GM21515 (cell line): ENCODE measurements around the gene MICU2.
A peak's percentile ranks its signal among the peaks of the same experiment; 100 is the strongest.

Experiments
- ATAC-seq: cut with Tn5 transposase; IDR thresholded peaks from one replicate; pipeline ENCODE4 v1.9.1; 2021; ENCODE audit not compliant: unreplicated experiment

Gene MICU2

DNA sequence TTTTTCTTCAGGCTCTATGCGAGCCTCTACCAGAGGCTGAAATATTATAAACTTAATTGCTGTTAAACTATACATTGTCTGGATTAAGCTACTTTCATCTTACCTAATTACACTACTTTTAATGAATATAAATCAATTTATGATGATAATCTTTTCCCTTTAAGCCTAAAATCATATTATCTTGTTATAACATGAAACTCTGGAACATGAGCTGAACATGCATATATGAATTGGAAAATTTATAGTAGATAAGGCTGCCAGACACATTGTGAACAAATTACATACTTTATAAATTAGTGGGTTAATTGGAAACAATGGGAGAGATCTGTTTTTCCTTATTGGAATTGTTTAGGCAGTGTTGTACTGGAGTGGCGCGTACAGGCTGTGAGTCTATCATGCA lies 99.6 kb downstream of the MICU2 start:
- ATAC-seq: no peak

DNA sequence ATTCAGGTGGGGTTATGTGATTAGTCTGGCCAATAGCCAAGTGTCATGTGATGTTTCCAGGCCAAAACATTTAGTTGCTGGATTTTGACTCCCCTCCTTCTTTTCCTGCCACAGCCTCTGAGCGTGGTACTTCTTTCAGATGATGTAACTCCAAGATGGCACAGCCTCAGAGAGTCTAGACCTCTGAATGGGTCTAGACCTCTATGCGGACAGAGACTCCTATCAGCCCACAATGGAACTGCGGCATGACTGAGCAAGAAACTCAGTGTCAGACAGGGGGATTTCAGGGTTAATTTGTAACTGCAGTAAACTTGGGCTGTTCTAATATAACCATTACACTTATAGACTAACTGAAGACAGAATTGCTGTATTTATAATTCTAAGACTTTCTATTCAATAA lies 102.3 kb downstream of the MICU2 start:
- ATAC-seq: no peak

DNA sequence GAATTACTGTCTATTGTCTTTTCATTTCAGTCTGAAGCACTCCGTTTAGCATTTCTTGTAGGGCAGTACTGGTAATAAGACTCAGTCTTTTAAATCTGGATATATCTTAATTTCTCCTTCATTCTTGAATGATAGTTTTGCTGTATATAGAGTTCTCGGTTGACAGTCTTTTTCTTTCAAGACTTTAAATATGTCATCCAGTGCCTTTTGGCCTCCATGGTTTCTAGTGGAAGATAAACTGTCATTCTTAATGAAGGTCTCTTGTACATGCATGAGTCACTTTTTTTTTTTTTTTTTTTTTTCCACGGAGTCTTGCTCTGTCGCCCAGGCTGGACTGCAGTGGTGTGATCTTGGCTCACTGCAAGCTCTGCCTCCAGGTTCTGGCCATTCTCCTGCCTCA lies 117.6 kb downstream of the MICU2 start:
- no peak for ATAC-seq

DNA sequence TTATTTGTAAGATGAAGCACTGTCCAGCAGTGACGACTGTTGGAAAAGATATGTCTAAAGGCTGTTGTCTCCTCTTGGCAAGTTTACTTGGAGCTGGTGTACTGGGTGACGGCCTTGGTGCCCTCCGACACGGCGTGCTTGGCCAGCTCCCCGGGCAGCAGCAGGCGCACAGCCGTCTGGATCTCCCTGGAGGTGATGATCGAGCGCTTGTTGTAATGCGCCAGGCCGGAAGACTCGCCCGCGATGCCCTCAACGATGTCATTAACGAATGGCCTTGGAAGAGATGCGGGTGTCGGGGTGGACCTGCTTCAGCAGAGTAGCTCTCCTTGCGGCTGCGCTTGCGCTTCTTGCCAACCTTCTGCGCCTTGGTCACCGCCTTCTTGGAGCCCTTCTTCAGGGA lies 120.2 kb downstream of the MICU2 start:
- ATAC-seq: no peak

DNA sequence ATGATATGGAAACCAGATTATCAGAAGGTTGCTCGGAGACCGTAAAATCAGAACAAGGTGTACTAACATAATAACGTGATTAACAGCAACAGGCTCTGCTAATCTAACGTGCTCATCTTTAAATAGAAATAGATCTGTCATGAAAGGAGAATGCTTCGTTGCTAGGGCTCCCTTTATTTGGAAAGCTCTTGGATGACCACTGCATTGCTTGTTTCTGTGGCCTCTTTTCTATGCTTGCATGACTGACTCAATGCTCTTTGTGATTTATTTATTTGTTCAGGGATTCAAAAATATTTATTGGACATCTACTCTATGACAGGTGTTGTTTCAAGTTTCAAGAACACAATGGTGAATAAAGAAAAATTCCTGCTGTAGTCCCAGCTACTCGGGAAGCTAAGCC lies 122.6 kb downstream of the MICU2 start:
- no peak for ATAC-seq

DNA sequence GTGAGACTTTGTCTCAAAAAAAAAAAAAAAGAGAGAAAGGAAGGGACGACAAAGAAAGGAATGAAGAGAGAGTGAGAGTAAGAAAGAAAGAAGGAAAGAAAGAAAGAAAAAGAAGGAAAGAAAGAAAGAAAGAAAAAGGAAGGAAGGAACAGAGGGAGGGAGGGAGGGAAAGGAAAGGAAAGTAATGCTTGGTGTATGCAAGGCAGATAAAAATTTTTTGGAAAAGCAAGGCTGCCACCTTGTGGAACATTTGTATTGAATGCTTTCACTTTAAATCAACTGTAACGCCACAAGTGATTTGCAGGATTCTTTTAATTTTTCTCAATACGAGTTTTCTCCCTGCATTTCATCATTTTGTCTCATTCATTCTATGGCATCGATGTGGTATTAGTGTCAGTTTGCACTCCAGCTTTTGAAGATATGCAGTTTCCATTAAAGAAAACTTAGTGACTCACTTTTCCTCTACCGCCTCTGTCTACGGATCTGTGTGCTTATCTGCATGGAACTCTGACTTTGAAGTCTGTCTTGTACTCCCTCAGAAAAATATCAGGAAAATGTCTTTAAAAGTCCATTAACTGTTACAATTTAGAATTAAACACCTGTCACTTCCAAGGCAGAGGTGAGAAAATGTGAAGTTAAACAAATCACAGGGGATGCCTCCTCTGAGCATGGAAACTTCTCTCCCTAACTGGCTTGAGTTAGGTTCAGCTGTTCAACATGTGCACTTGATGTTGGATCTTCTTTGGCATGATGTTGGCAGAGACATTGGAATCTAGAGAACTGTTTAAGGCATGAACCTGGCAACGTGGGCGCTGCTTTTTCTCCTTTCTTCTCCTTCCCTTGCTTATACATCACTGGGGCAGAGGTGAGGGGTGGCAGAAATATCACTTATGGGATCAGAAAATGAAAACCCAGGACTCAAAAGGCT lies 124.8 kb downstream of the MICU2 start:
- ATAC-seq: no peak

DNA sequence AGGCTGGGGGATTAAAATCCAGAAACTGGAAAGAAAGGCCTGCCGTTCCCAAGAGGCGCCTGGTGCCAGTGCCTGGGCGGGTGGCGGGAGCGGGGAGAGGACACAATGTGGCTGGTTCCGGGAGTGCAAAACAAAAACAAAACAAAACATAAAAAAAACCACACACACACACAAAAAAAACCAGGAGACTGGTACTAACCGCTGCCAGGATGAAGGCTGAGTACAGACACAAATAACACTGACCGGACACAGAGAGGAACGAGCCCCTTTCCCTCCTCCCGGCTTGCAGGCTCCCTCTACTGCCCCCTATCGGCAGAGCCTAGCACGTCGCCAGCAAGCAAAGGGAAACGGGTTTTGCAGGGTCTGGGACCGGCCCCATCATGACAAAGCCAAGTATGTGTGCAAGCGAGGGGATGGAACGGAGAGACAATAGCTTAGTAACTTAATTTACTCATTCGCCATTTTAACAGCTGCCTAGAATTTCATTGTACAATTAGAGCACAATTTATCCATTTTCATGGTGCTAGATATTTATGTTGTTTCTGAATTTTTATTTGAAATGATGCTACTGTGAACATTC lies 127.0 kb downstream of the MICU2 start:
- ATAC-seq: peak; percentile 86

DNA sequence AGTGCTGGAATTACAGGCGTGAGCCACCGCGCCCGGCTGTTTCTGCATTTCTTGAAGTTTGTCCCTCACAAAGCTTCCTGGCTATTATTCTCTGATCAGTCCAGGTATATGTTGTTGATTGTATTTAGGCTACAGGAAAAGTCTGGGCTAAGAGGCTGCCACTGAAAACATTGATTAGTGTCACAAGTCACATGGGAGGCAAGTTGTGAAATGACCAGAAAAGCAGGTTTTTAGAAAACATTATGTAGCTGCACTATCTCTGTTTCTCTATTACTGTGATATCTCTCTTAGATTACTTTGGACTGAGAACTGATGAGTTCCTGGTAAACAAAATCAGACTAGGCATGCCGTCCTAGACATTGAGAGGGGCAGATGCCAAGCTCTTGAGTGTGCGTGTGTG lies 128.9 kb downstream of the MICU2 start:
- no peak for ATAC-seq

DNA sequence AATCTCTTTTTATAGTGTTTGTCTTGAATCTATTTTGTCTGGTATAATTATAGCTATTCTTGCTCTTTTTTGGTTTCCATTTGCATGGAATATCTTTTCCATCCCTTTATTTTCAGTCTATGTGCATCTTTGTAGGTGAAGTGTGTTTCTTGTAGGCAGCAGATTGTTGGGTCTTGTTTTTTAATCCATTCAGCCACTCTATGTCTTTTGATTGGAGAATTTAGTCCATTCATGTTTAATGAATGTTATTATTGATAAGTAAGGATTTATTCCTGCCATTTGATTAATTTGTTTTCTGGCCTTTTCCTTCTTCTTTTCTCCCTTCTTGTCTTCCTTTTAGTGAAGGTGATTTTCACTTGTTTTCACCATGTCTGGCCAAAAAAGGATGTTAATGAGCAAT lies 133.2 kb downstream of the MICU2 start:
- ATAC-seq: no peak

DNA sequence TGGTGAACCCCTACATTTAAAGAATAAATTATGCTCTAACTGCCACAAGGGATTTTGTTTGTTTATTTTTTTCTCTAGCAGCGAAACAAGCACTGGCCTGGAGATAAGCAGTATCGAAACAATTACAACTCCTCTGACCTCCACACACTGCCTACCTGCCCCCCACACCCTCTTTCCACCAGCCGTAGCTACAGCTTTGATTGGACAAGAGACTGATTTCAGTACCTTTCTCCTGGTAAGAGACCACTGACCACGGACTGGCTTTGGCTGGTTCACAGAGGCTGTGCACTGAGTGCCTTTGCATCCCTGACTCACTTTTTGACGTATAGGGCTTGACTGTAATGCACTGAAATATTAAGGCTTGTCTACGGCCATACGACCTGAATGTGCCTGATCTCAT lies 137.4 kb downstream of the MICU2 start:
- ATAC-seq: no peak

DNA sequence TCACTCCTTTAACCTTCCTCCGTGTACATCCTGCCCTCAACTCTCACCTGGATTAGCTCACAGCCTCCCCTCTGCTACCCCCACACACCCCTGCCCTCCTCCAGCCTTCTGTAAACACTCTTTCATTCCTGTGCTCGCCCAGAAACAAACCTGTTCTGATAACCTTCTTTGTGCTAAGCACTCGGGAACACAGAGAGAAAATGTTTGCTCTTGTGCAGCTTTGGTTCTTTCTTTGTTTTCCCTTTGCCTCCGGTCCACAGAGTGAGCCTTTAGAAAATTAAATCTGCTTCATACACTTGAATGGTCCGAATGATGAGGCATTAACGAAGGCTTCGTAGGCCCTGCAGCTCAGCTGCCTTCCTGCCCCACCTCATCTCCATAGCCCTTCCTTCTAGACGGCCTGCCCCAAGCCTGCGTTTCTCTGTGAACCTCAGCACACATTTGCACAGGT lies 138.2 kb downstream of the MICU2 start:
- no peak for ATAC-seq

DNA sequence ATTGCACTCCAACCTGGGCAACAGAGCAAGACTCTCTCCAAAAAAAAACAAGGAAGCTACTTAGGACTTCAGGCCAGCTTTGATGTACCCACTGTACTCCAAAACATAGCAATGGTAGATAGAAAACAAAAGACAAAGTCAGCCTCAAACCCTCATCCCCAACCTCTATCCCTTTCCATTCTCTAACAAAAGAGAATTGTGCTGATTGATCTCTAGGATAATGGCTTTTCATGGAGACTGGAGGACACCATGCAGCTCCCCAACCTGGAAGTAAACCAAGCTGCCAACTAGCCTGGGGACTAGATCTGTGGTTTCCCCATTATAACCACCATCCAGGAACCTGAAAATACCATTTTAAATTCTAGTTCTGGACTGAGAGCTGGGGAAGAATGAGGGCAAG lies 140.5 kb downstream of the MICU2 start:
- no peak for ATAC-seq

DNA sequence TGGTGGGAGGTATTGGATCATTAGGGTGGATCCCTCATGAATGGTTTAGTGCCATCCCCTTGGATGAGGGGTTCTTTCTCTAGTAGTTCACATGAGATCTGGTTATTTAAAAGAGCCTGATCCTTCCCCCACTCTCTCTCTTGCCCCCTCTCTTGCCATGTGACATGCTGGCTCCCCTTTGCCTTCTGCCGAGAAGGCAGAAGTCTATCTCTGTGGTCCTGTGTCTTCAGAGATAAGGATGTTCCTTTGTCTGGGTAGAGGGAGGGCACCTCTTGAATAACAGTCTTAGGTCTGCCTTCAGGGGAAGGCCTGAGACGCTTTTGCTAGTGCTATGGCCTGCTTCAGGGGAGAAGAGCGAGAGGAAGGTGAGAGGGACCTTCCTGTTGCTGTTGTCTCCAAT lies 142.8 kb downstream of the MICU2 start:
- no peak for ATAC-seq

DNA sequence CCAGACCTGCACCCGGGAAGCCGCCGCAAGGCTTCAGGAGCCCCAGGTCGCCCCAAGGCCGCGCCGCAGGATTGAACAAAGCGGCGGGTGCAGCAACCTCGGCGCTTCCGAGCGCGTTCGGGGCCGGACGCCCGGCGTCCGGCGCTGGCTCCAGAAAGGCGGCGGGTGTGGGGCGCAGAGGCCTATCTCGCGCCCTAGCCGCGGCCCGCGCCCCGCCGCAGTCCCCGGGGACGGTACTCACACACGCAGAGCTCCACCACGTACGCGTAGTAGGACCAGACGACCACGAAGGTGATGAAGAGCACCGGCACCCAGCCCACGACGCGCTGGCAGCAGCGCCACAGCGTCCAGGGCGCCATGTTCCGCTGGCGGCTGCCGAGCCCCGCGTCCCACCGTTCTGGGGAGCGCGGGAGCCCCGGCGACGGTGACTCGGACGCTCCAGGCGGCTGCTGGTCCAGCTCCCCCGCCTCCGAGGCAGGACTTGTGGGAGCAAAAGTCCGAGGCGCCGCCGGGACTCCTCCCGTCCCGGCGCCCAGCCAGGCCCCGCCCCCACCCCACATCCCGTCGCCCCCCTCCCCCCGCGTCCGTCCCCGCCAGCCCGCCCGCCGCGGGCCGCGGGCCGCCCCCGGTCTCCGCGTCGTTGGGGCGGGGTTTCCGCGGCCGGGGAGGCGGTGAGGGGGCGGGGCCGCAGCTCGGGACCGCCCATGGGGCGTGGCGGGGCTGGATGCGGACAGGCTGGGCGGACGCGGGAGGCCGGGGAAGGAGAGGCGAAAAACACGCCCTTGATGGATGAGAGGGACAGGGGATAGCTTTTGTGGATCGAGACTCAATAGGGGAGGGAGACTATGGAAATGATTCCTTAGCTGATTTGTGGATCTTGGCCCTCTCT lies 144.9 kb downstream of the MICU2 start, which contains the start of gene ZDHHC20:
TSS of gene ZDHHC20 (minus strand) at position 491 of the 889 bp plus-strand sequence. CDS start at position 359, 132 bp downstream.
- peak; percentile 80 for ATAC-seq

DNA sequence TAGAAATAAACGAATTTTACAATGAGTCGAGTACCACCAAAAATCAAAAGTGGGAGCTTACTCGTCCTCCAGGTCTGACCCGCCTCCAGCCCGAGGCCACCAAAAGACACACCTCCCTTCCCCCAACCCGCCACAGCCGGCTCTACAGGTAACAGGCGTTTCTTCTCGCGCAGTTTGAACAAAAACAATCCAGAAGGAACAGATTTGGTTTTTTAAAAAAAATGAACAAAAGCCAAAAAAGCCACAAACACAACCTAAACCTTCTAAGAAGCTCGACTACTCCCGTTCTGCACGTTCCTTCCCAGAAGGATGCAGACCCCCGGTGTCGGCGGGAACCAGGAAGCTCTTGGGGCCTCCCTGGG lies 145.5 kb downstream of the MICU2 start:
- ATAC-seq: peak; percentile 45

DNA sequence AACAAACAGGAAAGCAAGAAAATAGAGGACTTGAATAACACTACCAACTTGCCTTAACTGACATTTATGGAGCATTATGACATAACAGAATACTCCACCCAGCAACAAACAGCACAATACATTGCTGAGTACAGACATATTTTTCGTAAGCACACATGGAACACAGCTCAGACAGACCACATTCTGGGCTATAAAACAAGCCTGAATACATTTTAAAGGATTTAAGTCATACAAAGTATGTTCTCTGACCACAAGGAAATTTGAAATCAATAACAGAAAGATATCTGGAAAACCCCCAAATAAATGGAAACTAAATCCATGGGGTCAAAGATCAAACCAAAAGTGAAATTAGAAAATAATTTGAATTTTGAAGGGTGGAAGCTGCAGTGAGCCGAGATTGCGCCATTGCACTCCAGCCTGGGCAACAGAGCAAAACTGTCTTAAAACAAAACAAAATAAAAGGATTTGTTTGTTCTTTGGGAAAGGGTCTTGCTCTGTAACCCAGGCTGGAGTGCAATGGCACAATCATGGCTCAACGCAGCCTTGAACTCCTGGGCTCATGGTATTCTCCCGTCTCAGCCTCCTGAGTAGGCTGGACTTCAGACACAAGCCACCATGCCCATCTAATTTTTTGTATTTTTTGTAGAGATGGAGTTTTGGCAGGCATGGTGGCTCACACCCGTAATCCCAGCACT lies 150.4 kb downstream of the MICU2 start:
- no peak for ATAC-seq

DNA sequence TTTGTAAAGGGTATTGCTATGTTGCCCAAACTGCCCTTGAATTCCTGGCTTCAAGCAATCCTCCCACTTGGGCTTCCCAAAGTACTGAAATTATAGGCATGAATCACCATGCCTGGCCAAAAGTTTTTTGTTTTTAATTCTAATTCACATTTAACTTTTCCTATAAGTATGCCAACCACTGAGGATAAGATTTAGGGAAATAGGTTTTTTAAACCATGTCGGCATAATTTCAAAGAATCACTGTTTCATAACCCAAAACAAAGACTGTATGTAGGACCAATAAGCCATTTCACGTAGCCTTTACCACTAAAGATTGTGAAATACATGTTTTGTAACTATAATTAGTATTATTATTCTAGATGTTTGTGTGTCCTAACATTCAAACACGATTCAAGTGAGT lies 153.0 kb downstream of the MICU2 start:
- ATAC-seq: no peak

DNA sequence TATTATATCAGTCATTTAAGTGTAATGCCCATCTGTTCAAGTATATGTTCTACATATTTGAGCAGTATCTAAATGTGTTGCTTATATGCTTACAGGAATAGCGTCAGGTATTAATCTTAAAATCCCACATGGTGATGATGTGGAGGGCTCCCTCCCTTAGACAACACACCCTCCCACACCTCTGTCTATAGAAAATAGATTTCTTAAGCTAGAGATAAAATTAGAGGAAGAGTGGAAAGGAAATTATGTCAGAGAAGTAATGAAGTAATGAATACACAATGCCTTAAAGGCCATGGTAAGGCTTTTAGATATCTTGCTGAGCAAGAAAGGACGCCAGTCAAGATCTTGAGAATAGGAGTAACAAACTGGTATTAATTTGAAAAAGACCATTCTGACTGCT lies 157.3 kb downstream of the MICU2 start:
- ATAC-seq: no peak

DNA sequence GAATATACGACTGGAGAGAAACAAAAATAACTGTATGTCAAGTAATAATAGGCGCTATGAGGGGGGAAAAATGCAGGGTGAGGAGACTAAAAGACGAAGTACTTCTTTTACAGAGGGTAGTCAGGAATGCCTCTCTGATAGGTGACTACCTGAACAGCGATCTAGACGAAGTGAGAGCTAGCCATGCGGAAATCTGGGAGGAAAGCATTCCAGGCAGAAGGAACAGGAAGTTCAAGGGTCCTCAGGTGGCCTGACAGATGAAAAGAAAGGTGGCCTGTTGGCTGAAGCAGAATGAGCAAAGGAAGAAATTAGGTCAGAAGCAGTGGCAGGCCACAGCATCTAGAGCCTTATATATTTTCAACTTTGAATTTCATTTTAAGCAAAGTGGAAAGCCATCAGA lies 158.2 kb downstream of the MICU2 start:
- no peak for ATAC-seq

DNA sequence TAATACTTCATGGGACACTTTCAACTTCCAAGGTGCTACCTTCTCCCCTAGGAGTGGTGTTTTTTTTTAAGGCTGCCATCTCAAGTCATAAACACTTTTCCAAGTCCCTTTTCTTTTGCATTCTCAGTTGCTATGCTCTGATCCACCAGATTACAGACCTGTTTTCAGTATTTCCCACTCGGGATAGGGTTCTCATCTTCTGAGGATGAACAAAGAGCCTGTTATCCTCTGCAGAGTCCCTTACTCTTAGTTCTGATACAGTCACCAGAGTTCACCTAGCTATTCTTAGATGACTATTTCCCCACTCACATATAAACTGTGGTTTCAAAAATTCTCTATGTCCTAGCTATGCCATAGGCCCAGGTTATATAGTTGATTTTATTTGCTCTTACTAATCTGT lies 160.8 kb downstream of the MICU2 start:
- ATAC-seq: no peak
